HEK293 (cell line): ENCODE data around the gene LRRC51.
A peak's percentile ranks its signal among the peaks of the same experiment; 100 is the strongest.

ENCODE experiments used
- BCL6B ChIP-seq: fragments of 450-650 bp; formaldehyde crosslinking; IDR thresholded peaks from 2 replicates; pipeline ENCODE4 v1.5.1; 2017; ENCODE audit warnings: missing biosample characterization, missing genetic modification characterization
- GFI1B ChIP-seq: fragments of 450-650 bp; formaldehyde crosslinking; IDR thresholded peaks from 2 replicates; pipeline ENCODE4 v1.5.1; 2016; ENCODE audit warnings: missing biosample characterization, missing genetic modification characterization
- GLI2 ChIP-seq: fragments of 450-650 bp; formaldehyde crosslinking; IDR thresholded peaks from 2 replicates; pipeline ENCODE4; 2017; ENCODE audit warnings: missing biosample characterization, missing genetic modification characterization, low read depth, borderline replicate concordance
- KLF1 ChIP-seq: fragments of 450-650 bp; formaldehyde crosslinking; IDR thresholded peaks from 2 replicates; pipeline ENCODE4 v1.5.1; 2016; ENCODE audit warnings: missing biosample characterization, missing genetic modification characterization
- KLF7 ChIP-seq: fragments of 450-650 bp; formaldehyde crosslinking; IDR thresholded peaks from 2 replicates; pipeline ENCODE4 v1.5.1; 2016; ENCODE audit warnings: missing biosample characterization, missing genetic modification characterization, borderline replicate concordance
- MYNN ChIP-seq: fragments of 450-650 bp; formaldehyde crosslinking; IDR thresholded peaks from 2 replicates; pipeline ENCODE4 v1.5.1; 2016; ENCODE audit warnings: missing biosample characterization, missing genetic modification characterization, borderline replicate concordance
- OVOL3 ChIP-seq: fragments of 450-650 bp; formaldehyde crosslinking; IDR thresholded peaks from 2 replicates; pipeline ENCODE4 v1.5.1; 2016; ENCODE audit warnings: missing biosample characterization, missing genetic modification characterization
- PRDM2 ChIP-seq: fragments of 450-650 bp; formaldehyde crosslinking; IDR thresholded peaks from 2 replicates; pipeline ENCODE4 v1.5.1; 2016; ENCODE audit warnings: missing biosample characterization, missing genetic modification characterization, borderline replicate concordance
- TSHZ1 ChIP-seq: fragments of 450-650 bp; formaldehyde crosslinking; IDR thresholded peaks from 2 replicates; pipeline ENCODE4 v1.5.1; 2016; ENCODE audit warnings: missing biosample characterization, missing genetic modification characterization, borderline replicate concordance
- ZBTB17 ChIP-seq: fragments of 450-650 bp; formaldehyde crosslinking; IDR thresholded peaks from 2 replicates; pipeline ENCODE4 v1.5.1; 2016; ENCODE audit warnings: missing biosample characterization, missing genetic modification characterization
- ZBTB49 ChIP-seq: fragments of 450-650 bp; formaldehyde crosslinking; IDR thresholded peaks from 2 replicates; pipeline ENCODE4 v1.5.1; 2016; ENCODE audit warnings: missing biosample characterization, missing genetic modification characterization, low read depth
- ZEB2 ChIP-seq: fragments of 450-650 bp; formaldehyde crosslinking; IDR thresholded peaks from 2 replicates; pipeline ENCODE4 v1.5.1; 2016; ENCODE audit warnings: missing biosample characterization, missing genetic modification characterization
- ZNF138 ChIP-seq: fragments of 450-650 bp; formaldehyde crosslinking; IDR thresholded peaks from 2 replicates; pipeline ENCODE4 v1.5.1; 2016; ENCODE audit warnings: missing biosample characterization, missing genetic modification characterization, borderline replicate concordance
- ZNF155 ChIP-seq: fragments of 450-650 bp; formaldehyde crosslinking; IDR thresholded peaks from 2 replicates; pipeline ENCODE4 v1.5.1; 2016; ENCODE audit warnings: missing biosample characterization, missing genetic modification characterization
- ZNF19 ChIP-seq: fragments of 450-650 bp; formaldehyde crosslinking; IDR thresholded peaks from 2 replicates; pipeline ENCODE4; 2016; ENCODE audit warnings: missing biosample characterization, missing genetic modification characterization, low read depth
- ZNF211 ChIP-seq: fragments of 450-650 bp; formaldehyde crosslinking; IDR thresholded peaks from 2 replicates; pipeline ENCODE4 v1.5.1; 2016; ENCODE audit warnings: low read depth, missing biosample characterization, missing genetic modification characterization
- ZNF248 ChIP-seq: fragments of 450-650 bp; formaldehyde crosslinking; IDR thresholded peaks from 2 replicates; pipeline ENCODE4 v1.5.1; 2017; ENCODE audit warnings: missing biosample characterization, missing genetic modification characterization
- ZNF26 ChIP-seq: fragments of 450-650 bp; formaldehyde crosslinking; IDR thresholded peaks from 2 replicates; pipeline ENCODE4 v1.5.1; 2016; ENCODE audit warnings: missing biosample characterization, missing genetic modification characterization
- ZNF324 ChIP-seq: fragments of 450-650 bp; formaldehyde crosslinking; IDR thresholded peaks from 2 replicates; pipeline ENCODE4 v1.5.1; 2016; ENCODE audit warnings: missing biosample characterization, missing genetic modification characterization
- ZNF350 ChIP-seq: fragments of 450-650 bp; formaldehyde crosslinking; IDR thresholded peaks from 2 replicates; pipeline ENCODE4 v1.5.0; 2017; ENCODE audit warnings: missing biosample characterization, mild to moderate bottlenecking, missing genetic modification characterization
- ZNF473 ChIP-seq: fragments of 450-650 bp; formaldehyde crosslinking; IDR thresholded peaks from 2 replicates; pipeline ENCODE4 v1.5.1; 2017; ENCODE audit warnings: missing biosample characterization, missing genetic modification characterization
- ZNF658 ChIP-seq: fragments of 450-650 bp; formaldehyde crosslinking; IDR thresholded peaks from 2 replicates; pipeline ENCODE4; 2016; ENCODE audit warnings: missing biosample characterization, missing genetic modification characterization
- ZNF76 ChIP-seq: fragments of 450-650 bp; formaldehyde crosslinking; IDR thresholded peaks from 2 replicates; pipeline ENCODE4; 2016; ENCODE audit warnings: low read depth, missing biosample characterization, missing genetic modification characterization, borderline replicate concordance
- ZNF768 ChIP-seq: fragments of 450-650 bp; formaldehyde crosslinking; IDR thresholded peaks from 2 replicates; pipeline ENCODE4 v1.5.1; 2018; ENCODE audit warnings: missing biosample characterization, mild to moderate bottlenecking, missing genetic modification characterization
- ZNF843 ChIP-seq: fragments of 450-650 bp; formaldehyde crosslinking; IDR thresholded peaks from 2 replicates; pipeline ENCODE4 v1.5.1; 2016; ENCODE audit warnings: missing biosample characterization, missing genetic modification characterization

Gene LRRC51

DNA sequence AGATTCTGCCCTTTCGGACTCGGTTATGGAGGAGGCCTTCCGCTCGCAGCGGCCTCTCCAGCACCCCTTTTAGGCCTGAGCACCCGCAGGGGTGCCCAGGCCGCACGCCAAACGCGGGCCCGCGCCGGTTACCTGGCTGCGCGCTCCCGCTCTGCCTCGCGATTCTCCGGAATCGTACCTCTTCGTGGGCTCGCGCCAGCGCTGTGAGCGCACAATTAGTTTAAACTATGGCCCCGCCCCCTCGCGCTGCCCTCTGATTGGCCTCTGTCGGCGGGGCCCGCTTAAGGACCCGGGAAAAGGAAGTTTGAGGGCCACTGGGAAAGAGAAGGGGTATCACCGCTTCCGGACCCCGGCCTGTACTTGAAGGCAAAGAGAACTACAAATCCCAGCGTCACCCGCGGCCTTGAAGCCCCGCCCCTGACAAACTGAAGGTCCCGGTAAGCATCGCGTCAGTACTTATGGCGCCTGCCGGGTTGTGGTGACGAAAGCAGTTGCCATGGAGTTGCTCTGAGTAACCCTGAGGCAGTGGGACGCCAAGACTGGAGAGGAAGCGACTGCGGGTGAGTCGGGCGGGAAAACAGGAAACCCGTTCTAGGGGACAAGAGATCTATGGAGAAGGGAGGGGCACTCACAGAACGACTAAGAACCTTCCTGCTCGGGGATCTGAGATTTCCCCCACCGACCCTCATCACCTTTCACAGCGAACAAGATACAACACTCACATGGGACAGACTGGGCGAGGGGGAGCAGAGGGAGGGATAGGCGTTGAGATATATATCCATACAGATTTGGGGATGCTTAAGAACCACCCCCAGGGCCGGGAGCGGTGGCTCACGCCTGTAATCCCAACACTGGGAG lies at the start of gene LRRC51, which contains the start of gene NUMA1 (continued):
- TF ChIP-seq TSHZ1 (no peak), ZNF211 (no peak), ZNF138 (tag by site-specific recombination) (no peak), ZBTB17 (peak; percentile 93), PRDM2 (tag by site-specific recombination) (no peak), MYNN (peak; percentile 90), ZBTB49 (no peak), BCL6B (tag by site-specific recombination) (no peak), ZEB2 (no peak), ZNF658 (tag by site-specific recombination) (no peak), GFI1B (tag by site-specific recombination) (no peak), ZNF768 (no peak), ZNF843 (tag by site-specific recombination) (no peak), ZNF473 (no peak), KLF1 (tag by site-specific recombination) (no peak), ZNF155 (tag by site-specific recombination) (no peak), ZNF248 (tag by site-specific recombination) (no peak), OVOL3 (tag by site-specific recombination) (no peak), KLF7 (no peak), GLI2 (tag by site-specific recombination) (no peak), ZNF350 (tag by site-specific recombination) (no peak), ZNF19 (tag by site-specific recombination) (no peak), ZNF324 (tag by site-specific recombination) (no peak), ZNF76 (tag by site-specific recombination) (peak; percentile 94), ZNF26 (tag by site-specific recombination) (no peak)
